Left lung (tissue), 10 donors: ENCODE results near the gene ATXN1. TPM values are rescaled to one million over a fixed set of nuclear protein-coding genes. Genes with fewer than 3 reads are reported as not detected.

Experiments
- ATAC-seq: fragments of 200-7000 bp; cut with Tn5 transposase; one replicate; pipeline ENCODE4 v1.9.1; 2020; ENCODE audit warnings: moderate library complexity
- DNase-seq, 4 donors: peaks; one replicate each; pipeline ENCODE4 v3.0.0-alpha.2; 2013 to 2020
- H3K27ac ChIP-seq, 2 donors: fragments of 200-600 bp; sonication (generic) in 1 of 2; one replicate each; pipeline versions ENCODE4 v1.5.0 to v1.8.0; 2020 to 2021
- H3K27me3 ChIP-seq, 2 donors: fragments of 200-600 bp; sonication (generic) in 1 of 2; one replicate each; pipeline versions ENCODE4 v1.5.0 to v1.8.0; 2020 to 2021
- H3K36me3 ChIP-seq, 2 donors: fragments of 200-600 bp; sonication (generic) in 1 of 2; one replicate each; pipeline versions ENCODE4 v1.5.0 to v1.8.0; 2020 to 2021
- H3K4me1 ChIP-seq, 2 donors: fragments of 200-600 bp; one replicate each; pipeline ENCODE4 v1.8.0; 2021
- H3K4me3 ChIP-seq, 2 donors: fragments of 200-600 bp; sonication (generic) in 1 of 2; one replicate each; pipeline versions ENCODE4 v1.5.0 to v1.8.0; 2020 to 2021; ENCODE audit warnings: mild to moderate bottlenecking in 1 of 2
- H3K9me3 ChIP-seq, 2 donors: fragments of 200-600 bp; sonication (generic) in 1 of 2; one replicate each; pipeline versions ENCODE4 v1.5.0 to v1.8.0; 2020 to 2021
- CTCF ChIP-seq, 2 donors: fragments of 200-600 bp; sonication (generic) in 1 of 2; IDR thresholded peaks; one replicate each; pipeline versions ENCODE4 v1.5.0 to v1.8.0; 2021; ENCODE audit warnings: antibody characterized with exemption in 2 of 2
- intact Hi-C, 2 donors: fragments of 100-400 bp; cut with DNase I; formaldehyde crosslinking; loops; one replicate each; pipeline versions ENCODE4 v1.11.2 to v1.14.2; 2022
- polyA plus RNA-seq, 6 donors: library from polyadenylated mRNA; unstranded; fragments of 120-200 nt; gene quantifications; one replicate each; pipeline ENCODE4 v1.2.1, GENCODE V29; 2013; ENCODE audit not compliant: insufficient read length in 6 of 6
- total RNA-seq, 2 donors: library from RNA; stranded (reverse); fragmentation: NEBNext Ultra II Directional; extraction: Animal tissue kit (Norgen Biotek cat#: 25700); gene quantifications; one replicate each; pipeline ENCODE4 v1.2.1, GENCODE V29; 2021
- donor health status: DM: no; HTN: yes; CAD: no.
- donor health status: DM: no; HTN: no; CAD: no.

The ATXN1 gene
- total and polyA plus RNA-seq, 8 donors: 23.3 to 67.4 (median 27.3) TPM

- Histone ChIP-seq H3K4me3 (no peak overlapping the region), H3K4me1 (peaks cover 0 to 11% of the 10 kb centered on the region in 2 donors), H3K9me3 (no peaks in the 10 kb centered on the region), H3K27me3 (no peaks in the 10 kb centered on the region), H3K27ac (no peak overlapping the region), H3K36me3 (peaks cover 0 to 17% of the 10 kb centered on the region in 2 donors)
- intact Hi-C loops: no loop called here
- DNase-seq: no peak
- TF ChIP-seq CTCF (IDR thresholded peaks at IDR 0.05): no peak
- no peak for ATAC-seq
These were observed 116.6 kb downstream of the ATXN1 start for GRCh38 chr6:16644540-16645250.

GRCh38 chr6:16639684-16640480 lies 121.4 kb downstream of the ATXN1 start:
- ATAC-seq (peak; percentile 71), DNase-seq (no peak)
- Histone ChIP-seq H3K4me1 (peaks cover 3 to 12% of the 10 kb centered on the region in 2 donors), H3K27ac (no peak overlapping the region), H3K27me3 (no peaks in the 10 kb centered on the region), H3K4me3 (no peak overlapping the region), H3K36me3 (peaks cover 0 to 23% of the 10 kb centered on the region in 2 donors), H3K9me3 (no peaks in the 10 kb centered on the region)
- intact Hi-C loops: no loop called here
- TF ChIP-seq CTCF (IDR thresholded peaks at IDR 0.05): no peak

- no peak for ATAC-seq
- no peak for TF ChIP-seq CTCF (IDR thresholded peaks at IDR 0.05)
- no peak for DNase-seq
- Histone ChIP-seq H3K36me3 (peaks cover 0 to 16% of the 10 kb centered on the region in 2 donors), H3K27ac (no peak overlapping the region), H3K4me1 (peaks cover 3 to 12% of the 10 kb centered on the region in 2 donors), H3K4me3 (no peak overlapping the region), H3K27me3 (no peaks in the 10 kb centered on the region), H3K9me3 (no peaks in the 10 kb centered on the region)
- intact Hi-C loops: no loop called here
These were observed 123.6 kb downstream of the ATXN1 start for GRCh38 chr6:16637635-16638034.

- ATAC-seq: peak; percentile 64
These were observed 125.3 kb downstream of the ATXN1 start for GRCh38 chr6:16635810-16636602.

More at GRCh38 chr6:16635810-16636602, 125.3 kb downstream of the ATXN1 start:
- H3K36me3 ChIP-seq: peaks cover 0 to 7% of the 10 kb centered on the region in 2 donors
- intact Hi-C loops: no loop called here
- no peak for TF ChIP-seq CTCF (IDR thresholded peaks at IDR 0.05)
- no peak overlapping the region for H3K4me3 ChIP-seq
- H3K27me3 ChIP-seq: no peaks in the 10 kb centered on the region
- no peak overlapping the region for H3K27ac ChIP-seq
- peaks cover 3 to 12% of the 10 kb centered on the region in 2 donors for H3K4me1 ChIP-seq
- peak in 1 of 4 donors; percentile 41 for DNase-seq
- no peaks in the 10 kb centered on the region for H3K9me3 ChIP-seq
